ENCODE measurements around the gene CYSRT1. TPM values are rescaled to one million over a fixed set of nuclear protein-coding genes. Genes with fewer than 3 reads are reported as not detected.

CYSRT1 gene
- 0.41 and 0.50 TPM in 2 replicates for total RNA-seq

- no peaks in the 10 kb centered on the region for H3K27me3 Mint-ChIP-seq (ENCODE audit: low read depth)
- no peaks in the 10 kb centered on the region for H3K9me3 Mint-ChIP-seq
- no peak for DNase-seq (ENCODE audit: low spot score)
- H3K4me1 Mint-ChIP-seq (ENCODE audit: low read depth) = peaks cover 7% of the 10 kb centered on the region
- H3K27ac Mint-ChIP-seq = peak within 1 kb of the TSS; percentile 73
- no peaks in the 10 kb centered on the region for H3K36me3 Mint-ChIP-seq (ENCODE audit: low read depth)
- intact Hi-C loops (cut with micrococcal nuclease) = no loop called here
- peak within 1 kb of the TSS; percentile 72 for H3K4me3 Mint-ChIP-seq (ENCODE audit: low read depth)
Observed at GRCh38 chr9:137224830-137225694, at the start of gene CYSRT1. TSS of gene CYSRT1 (plus strand) at chr9:137225174. CDS start at chr9:137225622, 448 bp downstream.

GRCh38 chr9:137175345-137175961 lies 49.5 kb upstream of the CYSRT1 start:
- Mint-ChIP-seq H3K9me3 (no peaks in the 10 kb centered on the region), H3K27me3 (ENCODE audit: low read depth) (peaks cover 8% of the 10 kb centered on the region), H3K4me3 (ENCODE audit: low read depth) (no peak overlapping the region), H3K4me1 (ENCODE audit: low read depth) (no peaks in the 10 kb centered on the region), H3K27ac (no peak overlapping the region), H3K36me3 (ENCODE audit: low read depth) (peaks cover 8% of the 10 kb centered on the region)
- no peak for DNase-seq (ENCODE audit: low spot score)
- intact Hi-C loops (cut with micrococcal nuclease) = loop anchor here (10.0 kb wide), 2 partner anchors 51 to 331 kb away; partner anchors contain the start of genes AJM1 and PHPT1

GRCh38 chr9:137176302-137177182 lies 48.4 kb upstream of the CYSRT1 start:
- intact Hi-C loops (cut with micrococcal nuclease) = loop anchor here (10.0 kb wide), 2 partner anchors 52 to 332 kb away; partner anchors contain the start of genes AJM1 and PHPT1
- Mint-ChIP-seq H3K9me3 (no peaks in the 10 kb centered on the region), H3K27ac (no peak overlapping the region), H3K36me3 (ENCODE audit: low read depth) (peaks cover 9% of the 10 kb centered on the region), H3K4me3 (ENCODE audit: low read depth) (no peak overlapping the region), H3K27me3 (ENCODE audit: low read depth) (peaks cover 5% of the 10 kb centered on the region), H3K4me1 (ENCODE audit: low read depth) (no peaks in the 10 kb centered on the region)
- DNase-seq (ENCODE audit: low spot score) = no peak

GRCh38 chr9:137178201-137178938 lies 46.6 kb upstream of the CYSRT1 start:
- intact Hi-C loops (cut with micrococcal nuclease) = loop anchor here (10.0 kb wide), 2 partner anchors 54 to 334 kb away; partner anchors contain the start of genes AJM1 and PHPT1
- no peak overlapping the region for H3K4me3 Mint-ChIP-seq (ENCODE audit: low read depth)
- H3K36me3 Mint-ChIP-seq (ENCODE audit: low read depth) = peaks cover 15% of the 10 kb centered on the region
- H3K27me3 Mint-ChIP-seq (ENCODE audit: low read depth) = no peaks in the 10 kb centered on the region
- no peaks in the 10 kb centered on the region for H3K4me1 Mint-ChIP-seq (ENCODE audit: low read depth)
- H3K27ac Mint-ChIP-seq = no peak overlapping the region
- DNase-seq (ENCODE audit: low spot score) = no peak
- no peaks in the 10 kb centered on the region for H3K9me3 Mint-ChIP-seq

- Mint-ChIP-seq H3K27me3 (ENCODE audit: low read depth) (no peaks in the 10 kb centered on the region), H3K4me3 (ENCODE audit: low read depth) (no peak overlapping the region), H3K9me3 (no peaks in the 10 kb centered on the region), H3K4me1 (ENCODE audit: low read depth) (no peaks in the 10 kb centered on the region), H3K36me3 (ENCODE audit: low read depth) (peaks cover 21% of the 10 kb centered on the region), H3K27ac (no peak overlapping the region)
- no peak for DNase-seq (ENCODE audit: low spot score)
- intact Hi-C loops (cut with micrococcal nuclease) = loop anchor here (10.0 kb wide), 2 partner anchors 54 to 334 kb away; partner anchors contain the start of genes AJM1 and PHPT1
Observed at GRCh38 chr9:137178939-137179630, 45.9 kb upstream of the CYSRT1 start.

GRCh38 chr9:137179761-137180160 lies 45.2 kb upstream of the CYSRT1 start:
- Mint-ChIP-seq H3K4me3 (ENCODE audit: low read depth) (no peak overlapping the region), H3K27me3 (ENCODE audit: low read depth) (no peaks in the 10 kb centered on the region), H3K4me1 (ENCODE audit: low read depth) (no peaks in the 10 kb centered on the region), H3K36me3 (ENCODE audit: low read depth) (peaks cover 26% of the 10 kb centered on the region), H3K9me3 (no peaks in the 10 kb centered on the region), H3K27ac (no peak overlapping the region)
- intact Hi-C loops (cut with micrococcal nuclease) = loop anchor here (10.0 kb wide), 2 partner anchors 55 to 335 kb away; partner anchors contain the start of genes AJM1 and PHPT1
- DNase-seq (ENCODE audit: low spot score) = no peak

- Mint-ChIP-seq H3K9me3 (no peaks in the 10 kb centered on the region), H3K36me3 (ENCODE audit: low read depth) (peaks cover 29% of the 10 kb centered on the region), H3K27me3 (ENCODE audit: low read depth) (no peaks in the 10 kb centered on the region), H3K4me3 (ENCODE audit: low read depth) (no peak overlapping the region), H3K27ac (no peak overlapping the region), H3K4me1 (ENCODE audit: low read depth) (no peaks in the 10 kb centered on the region)
- intact Hi-C loops (cut with micrococcal nuclease) = no loop called here
- DNase-seq (ENCODE audit: low spot score) = no peak
Observed at GRCh38 chr9:137180491-137180890, 44.5 kb upstream of the CYSRT1 start.

GRCh38 chr9:137181680-137182079 lies 43.3 kb upstream of the CYSRT1 start:
- Mint-ChIP-seq H3K4me1 (ENCODE audit: low read depth) (peaks cover 2% of the 10 kb centered on the region), H3K4me3 (ENCODE audit: low read depth) (no peak overlapping the region), H3K9me3 (no peaks in the 10 kb centered on the region), H3K36me3 (ENCODE audit: low read depth) (peaks cover 32% of the 10 kb centered on the region), H3K27me3 (ENCODE audit: low read depth) (no peaks in the 10 kb centered on the region), H3K27ac (no peak overlapping the region)
- intact Hi-C loops (cut with micrococcal nuclease) = no loop called here
- DNase-seq (ENCODE audit: low spot score) = no peak

GRCh38 chr9:137182836-137183235 lies 42.1 kb upstream of the CYSRT1 start:
- H3K36me3 Mint-ChIP-seq (ENCODE audit: low read depth) = peaks cover 31% of the 10 kb centered on the region
- no peak overlapping the region for H3K4me3 Mint-ChIP-seq (ENCODE audit: low read depth)
- peaks cover 12% of the 10 kb centered on the region for H3K4me1 Mint-ChIP-seq (ENCODE audit: low read depth)
- no peaks in the 10 kb centered on the region for H3K27me3 Mint-ChIP-seq (ENCODE audit: low read depth)
- intact Hi-C loops (cut with micrococcal nuclease) = no loop called here
- no peak for DNase-seq (ENCODE audit: low spot score)
- no peaks in the 10 kb centered on the region for H3K9me3 Mint-ChIP-seq
- no peak overlapping the region for H3K27ac Mint-ChIP-seq

- Mint-ChIP-seq H3K27ac (no peak overlapping the region), H3K36me3 (ENCODE audit: low read depth) (peaks cover 30% of the 10 kb centered on the region), H3K9me3 (no peaks in the 10 kb centered on the region), H3K27me3 (ENCODE audit: low read depth) (no peaks in the 10 kb centered on the region), H3K4me3 (ENCODE audit: low read depth) (peak overlapping the region; percentile 17), H3K4me1 (ENCODE audit: low read depth) (peaks cover 14% of the 10 kb centered on the region)
- intact Hi-C loops (cut with micrococcal nuclease) = no loop called here
- no peak for DNase-seq (ENCODE audit: low spot score)
Observed at GRCh38 chr9:137183980-137184595, 40.9 kb upstream of the CYSRT1 start.
